IMR-90 (cell line): ENCODE measurements around the gene CRIM1.

ENCODE experiments used
- BHLHE40 ChIP-seq: fragments of 150-350 bp; IDR thresholded peaks from 2 replicates; pipeline ENCODE4 v1.6.1; 2016; ENCODE audit warnings: mild to moderate bottlenecking, low read depth, low read length
- CEBPB ChIP-seq: IDR thresholded peaks from 2 replicates; pipeline ENCODE4 v1.6.1; 2012; ENCODE audit warnings: low read depth, low read length, improper control_type of control experiment
- POLR2A ChIP-seq: IDR thresholded peaks from 2 replicates; pipeline ENCODE4 v1.6.1; 2012; ENCODE audit warnings: mild to moderate bottlenecking, low read depth, low read length
- RAD21 ChIP-seq: IDR thresholded peaks from 2 replicates; pipeline ENCODE4 v1.6.1; 2012; ENCODE audit warnings: low read length, improper control_type of control experiment
- TF ChIP-seq, protein P1 (sequence below): conservative IDR thresholded peaks from 2 replicates; pipeline ENCODE4 v1.5.1; 2012; ENCODE audit warnings: mild to moderate bottlenecking, low read depth, low read length, improper control_type of control experiment
- TF ChIP-seq, protein P2 (sequence below): fragments of 150-350 bp; IDR thresholded peaks from 2 replicates; pipeline ENCODE4 v1.6.1; 2017; ENCODE audit warnings: mild to moderate bottlenecking, antibody characterized with exemption, low read length, low read depth

DNA sequence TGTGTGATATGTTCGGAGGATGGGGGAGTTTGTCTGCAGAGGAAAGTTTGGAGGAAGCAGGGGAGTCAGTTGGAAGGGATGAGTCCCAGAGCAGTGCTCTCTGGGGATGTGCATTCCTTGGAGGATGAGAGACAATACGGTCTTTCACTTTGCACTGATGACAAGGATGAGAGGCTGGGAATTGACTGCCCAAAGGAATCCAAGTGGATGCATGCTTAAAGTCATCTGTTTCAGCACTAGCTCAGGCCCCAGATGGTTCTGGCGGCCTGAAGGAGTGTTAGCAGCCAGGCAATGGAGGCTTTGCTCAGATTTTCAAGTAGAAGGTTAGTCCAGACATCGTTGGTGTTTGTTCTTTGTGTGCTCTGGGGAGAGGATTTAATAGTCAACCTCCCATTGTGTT, 100.2 kb downstream of the CRIM1 start:
- TF ChIP-seq POLR2A, result no peak; the same call in 1 of the 2 replicates
- TF ChIP-seq, protein P1, sequence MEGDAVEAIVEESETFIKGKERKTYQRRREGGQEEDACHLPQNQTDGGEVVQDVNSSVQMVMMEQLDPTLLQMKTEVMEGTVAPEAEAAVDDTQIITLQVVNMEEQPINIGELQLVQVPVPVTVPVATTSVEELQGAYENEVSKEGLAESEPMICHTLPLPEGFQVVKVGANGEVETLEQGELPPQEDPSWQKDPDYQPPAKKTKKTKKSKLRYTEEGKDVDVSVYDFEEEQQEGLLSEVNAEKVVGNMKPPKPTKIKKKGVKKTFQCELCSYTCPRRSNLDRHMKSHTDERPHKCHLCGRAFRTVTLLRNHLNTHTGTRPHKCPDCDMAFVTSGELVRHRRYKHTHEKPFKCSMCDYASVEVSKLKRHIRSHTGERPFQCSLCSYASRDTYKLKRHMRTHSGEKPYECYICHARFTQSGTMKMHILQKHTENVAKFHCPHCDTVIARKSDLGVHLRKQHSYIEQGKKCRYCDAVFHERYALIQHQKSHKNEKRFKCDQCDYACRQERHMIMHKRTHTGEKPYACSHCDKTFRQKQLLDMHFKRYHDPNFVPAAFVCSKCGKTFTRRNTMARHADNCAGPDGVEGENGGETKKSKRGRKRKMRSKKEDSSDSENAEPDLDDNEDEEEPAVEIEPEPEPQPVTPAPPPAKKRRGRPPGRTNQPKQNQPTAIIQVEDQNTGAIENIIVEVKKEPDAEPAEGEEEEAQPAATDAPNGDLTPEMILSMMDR, result no peak
- no peak for TF ChIP-seq RAD21
- no peak for TF ChIP-seq CEBPB
- no peak for TF ChIP-seq BHLHE40
- TF ChIP-seq, protein P2, sequence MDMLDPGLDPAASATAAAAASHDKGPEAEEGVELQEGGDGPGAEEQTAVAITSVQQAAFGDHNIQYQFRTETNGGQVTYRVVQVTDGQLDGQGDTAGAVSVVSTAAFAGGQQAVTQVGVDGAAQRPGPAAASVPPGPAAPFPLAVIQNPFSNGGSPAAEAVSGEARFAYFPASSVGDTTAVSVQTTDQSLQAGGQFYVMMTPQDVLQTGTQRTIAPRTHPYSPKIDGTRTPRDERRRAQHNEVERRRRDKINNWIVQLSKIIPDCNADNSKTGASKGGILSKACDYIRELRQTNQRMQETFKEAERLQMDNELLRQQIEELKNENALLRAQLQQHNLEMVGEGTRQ, result no peak
